Caco-2 (cell line): ENCODE measurements around the gene GATAD2B. TPM values are rescaled to one million over a fixed set of nuclear protein-coding genes. Genes with fewer than 3 reads are reported as not detected.

Experiments
- BruUV-seq: library from RNA; stranded (reverse); fragments of 400-500 nt; replicated peaks from 2 replicates; lab custom pipeline; 2021; lab: Mats Ljungman, UMichigan
- CTCF ChIA-PET: fragments of 300-600 bp; sonication (Branson Sonifier 250); formaldehyde crosslinking; loops from one replicate; lab custom pipeline; 2022; ENCODE audit warnings: antibody characterized with exemption; lab: Charles Lee
- POLR2A ChIA-PET: fragments of 300-600 bp; sonication (Branson Sonifier 250); formaldehyde crosslinking; loops from one replicate; lab custom pipeline; 2022; ENCODE audit warnings: antibody characterized with exemption; lab: Charles Lee
- DNase-seq, 2 experiments: peaks; one replicate each; pipeline versions ENCODE4 v3.0.0 to v3.0.0-alpha.2; 2020 to 2022
- H3K27me3 ChIP-seq: replicated peaks from 2 replicates; pipeline ENCODE4 v1.6.0; 2011; ENCODE audit warnings: low read length; ENCODE audit not compliant: control insufficient read depth, insufficient read depth
- H3K36me3 ChIP-seq: 2 replicates; pipeline ENCODE4 v1.5.1; 2011; ENCODE audit warnings: low read length; ENCODE audit not compliant: control insufficient read depth, insufficient read depth
- H3K4me1 ChIP-seq: fragments of 250-450 bp; sonication (Bioruptor Pico); 2 replicates; pipeline ENCODE4 v1.5.1; 2020; ENCODE audit warnings: mild to moderate bottlenecking
- H3K4me3 ChIP-seq: 2 replicates; pipeline ENCODE4 v1.5.1; 2011; ENCODE audit warnings: low read depth, mild to moderate bottlenecking, control low read depth, low read length
- H3K9me3 ChIP-seq: fragments of 250-450 bp; sonication (Bioruptor Pico); 2 replicates; pipeline ENCODE4 v1.5.1; 2020; ENCODE audit warnings: mild to moderate bottlenecking, moderate library complexity
- H3K27ac Mint-ChIP-seq: one replicate; pipeline ENCODE4 v1.8.0; 2022; ENCODE audit warnings: mixed read lengths; ENCODE audit not compliant: unreplicated experiment
- H3K27me3 Mint-ChIP-seq: one replicate; pipeline ENCODE4 v1.8.0; 2022; ENCODE audit warnings: mixed read lengths; ENCODE audit not compliant: insufficient read depth, unreplicated experiment
- H3K36me3 Mint-ChIP-seq: one replicate; pipeline ENCODE4 v1.8.0; 2022; ENCODE audit warnings: mild to moderate bottlenecking, mixed read lengths; ENCODE audit not compliant: insufficient read depth, unreplicated experiment
- H3K4me1 Mint-ChIP-seq: one replicate; pipeline ENCODE4 v1.8.0; 2022; ENCODE audit warnings: low read depth, mixed read lengths; ENCODE audit not compliant: unreplicated experiment
- H3K4me3 Mint-ChIP-seq: one replicate; pipeline ENCODE4 v1.8.0; 2022; ENCODE audit warnings: mild to moderate bottlenecking, moderate library complexity, mixed read lengths; ENCODE audit not compliant: unreplicated experiment
- H3K9me3 Mint-ChIP-seq: one replicate; pipeline ENCODE4 v1.8.0; 2022; ENCODE audit warnings: mixed read lengths; ENCODE audit not compliant: unreplicated experiment
- CTCF ChIP-seq, 2 experiments: fragments of 200-600 bp in 1 of 2; IDR thresholded peaks; 1 replicate in 1 of 2; 2 replicates in 1 of 2; pipeline versions ENCODE4 v1.5.1 to v1.8.0; 2011 to 2022; ENCODE audit warnings: antibody characterized with exemption in 1 of 2, control low read depth in 1 of 2, inconsistent platforms in 1 of 2, low read depth in 1 of 2, low read length in 1 of 2, mild to moderate bottlenecking in 1 of 2, moderate library complexity in 1 of 2; ENCODE audit not compliant: insufficient read depth in 1 of 2, severe bottlenecking in 1 of 2, unreplicated experiment in 1 of 2
- intact Hi-C: fragments of 100-400 bp; cut with micrococcal nuclease; formaldehyde crosslinking; loops from one replicate; pipeline ENCODE4 v1.10.0; 2022; ENCODE audit not compliant: unreplicated experiment
- total RNA-seq: library from RNA; stranded (reverse); gene quantifications from 2 replicates; pipeline ENCODE4 v1.2.3, GENCODE V29; 2022

GATAD2B gene
- total RNA-seq, 1 experiment from 2014 or later: 38.0 TPM

GRCh38 chr1:153933430-153933829 is 10.7 kb upstream of the GATAD2B start:
- no peak for TF ChIP-seq CTCF (IDR thresholded peaks at IDR 0.05; ENCODE audit: insufficient read depth in 1 of 2, low read depth in 1 of 2, low read length in 1 of 2, severe bottlenecking in 1 of 2, unreplicated experiment in 1 of 2)
- Mint-ChIP-seq H3K27me3 (no peaks in the 10 kb centered on the region), H3K4me3 (no peak overlapping the region), H3K27ac (no peak overlapping the region), H3K9me3 (no peaks in the 10 kb centered on the region), H3K36me3 (peaks cover 39% of the 10 kb centered on the region), H3K4me1 (no peaks in the 10 kb centered on the region)
- Histone ChIP-seq H3K36me3 (peaks cover 8% of the 10 kb centered on the region), H3K27me3 (no peaks in the 10 kb centered on the region), H3K9me3 (no peaks in the 10 kb centered on the region), H3K4me3 (no peak overlapping the region), H3K4me1 (no peaks in the 10 kb centered on the region)
- no peak for DNase-seq
- ChIA-PET POLR2A (no interaction called here), CTCF (no interaction called here)
- no TSS peak for BruUV-seq
- intact Hi-C loops: no loop called here

GRCh38 chr1:153932156-153933131 is 9.7 kb upstream of the GATAD2B start:
- Mint-ChIP-seq H3K36me3 (peaks cover 32% of the 10 kb centered on the region), H3K4me3 (no peak overlapping the region), H3K27ac (no peak overlapping the region), H3K4me1 (no peaks in the 10 kb centered on the region), H3K9me3 (no peaks in the 10 kb centered on the region), H3K27me3 (no peaks in the 10 kb centered on the region)
- Histone ChIP-seq H3K36me3 (peaks cover 7% of the 10 kb centered on the region), H3K4me1 (no peaks in the 10 kb centered on the region), H3K27me3 (no peaks in the 10 kb centered on the region), H3K9me3 (no peaks in the 10 kb centered on the region), H3K4me3 (no peak overlapping the region)
- intact Hi-C loops: no loop called here
- ChIA-PET CTCF (no interaction called here), POLR2A (no interaction called here)
- no peak for DNase-seq
- BruUV-seq: no TSS peak
- no peak for TF ChIP-seq CTCF (IDR thresholded peaks at IDR 0.05; ENCODE audit: insufficient read depth in 1 of 2, low read depth in 1 of 2, low read length in 1 of 2, severe bottlenecking in 1 of 2, unreplicated experiment in 1 of 2)

GRCh38 chr1:153929981-153930948 is 7.5 kb upstream of the GATAD2B start:
- BruUV-seq: no TSS peak
- no peaks in the 10 kb centered on the region for H3K27me3 Mint-ChIP-seq
- H3K4me3 Mint-ChIP-seq: no peak overlapping the region
- no peaks in the 10 kb centered on the region for H3K4me1 Mint-ChIP-seq
- H3K9me3 Mint-ChIP-seq: no peaks in the 10 kb centered on the region
- H3K27ac Mint-ChIP-seq: no peak overlapping the region
- POLR2A ChIA-PET: no interaction called here
- peaks cover 22% of the 10 kb centered on the region for H3K36me3 Mint-ChIP-seq
- intact Hi-C loops: no loop called here
- no peak for TF ChIP-seq CTCF (IDR thresholded peaks at IDR 0.05; ENCODE audit: insufficient read depth in 1 of 2, low read depth in 1 of 2, low read length in 1 of 2, severe bottlenecking in 1 of 2, unreplicated experiment in 1 of 2)
- Histone ChIP-seq H3K27me3 (no peaks in the 10 kb centered on the region), H3K9me3 (no peaks in the 10 kb centered on the region), H3K36me3 (no peaks in the 10 kb centered on the region; the same call in none of the 2 replicates), H3K4me1 (no peaks in the 10 kb centered on the region), H3K4me3 (no peak overlapping the region)
- peak in 1 of 2 experiments; percentile 29 for DNase-seq
- CTCF ChIA-PET: no interaction called here
